ENCODE results near the gene RPRD2.
A peak's percentile ranks its signal among the peaks of the same experiment; 100 is the strongest.

The RPRD2 gene

GRCh38 chr1:150472601-150473200 is 108.8 kb downstream of the RPRD2 start:
- no peak for DNase-seq (ENCODE audit: low read depth in 2 of 2)

GRCh38 chr1:150473659-150474058 is 109.7 kb downstream of the RPRD2 start:
- DNase-seq (ENCODE audit: low read depth in 2 of 2), result no peak

- no peak for DNase-seq (ENCODE audit: low read depth in 2 of 2)
Observed at GRCh38 chr1:150474869-150475268, 110.9 kb downstream of the RPRD2 start.

GRCh38 chr1:150476754-150477153 is 112.8 kb downstream of the RPRD2 start:
- no peak for DNase-seq (ENCODE audit: low read depth in 2 of 2)

DNA sequence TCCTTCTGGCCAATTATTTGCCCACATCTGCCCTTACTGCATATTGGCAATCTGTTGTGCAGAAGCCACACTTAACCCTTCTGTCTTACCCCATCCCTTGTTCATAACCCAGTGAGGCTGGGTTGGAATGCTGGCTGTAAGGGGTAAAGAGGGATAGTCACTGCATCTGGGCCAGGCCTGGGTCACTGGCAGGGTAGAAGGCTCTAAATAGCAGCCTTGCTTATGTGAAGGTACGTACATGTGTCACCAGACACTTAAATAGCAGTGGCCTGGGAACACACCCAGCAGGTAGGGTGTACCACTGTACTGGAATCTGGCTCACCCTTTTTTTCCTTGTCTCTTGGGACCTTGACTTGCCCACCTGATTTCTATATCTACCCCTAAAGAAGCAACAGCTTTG is 113.4 kb downstream of the RPRD2 start:
- no peak for DNase-seq (ENCODE audit: low read depth in 2 of 2)

GRCh38 chr1:150477733-150478132 is 113.8 kb downstream of the RPRD2 start:
- no peak for DNase-seq (ENCODE audit: low read depth in 2 of 2)

- no peak for DNase-seq (ENCODE audit: low read depth in 2 of 2)
Observed at GRCh38 chr1:150479370-150479769, 115.4 kb downstream of the RPRD2 start.

GRCh38 chr1:150479927-150480352 is 116.0 kb downstream of the RPRD2 start:
- no peak for DNase-seq (ENCODE audit: low read depth in 2 of 2)

GRCh38 chr1:150484431-150484830 is 120.5 kb downstream of the RPRD2 start:
- DNase-seq (ENCODE audit: low read depth in 2 of 2), result no peak

- DNase-seq (ENCODE audit: low read depth in 2 of 2), result no peak
Observed at GRCh38 chr1:150484861-150485260, 120.9 kb downstream of the RPRD2 start.

DNA sequence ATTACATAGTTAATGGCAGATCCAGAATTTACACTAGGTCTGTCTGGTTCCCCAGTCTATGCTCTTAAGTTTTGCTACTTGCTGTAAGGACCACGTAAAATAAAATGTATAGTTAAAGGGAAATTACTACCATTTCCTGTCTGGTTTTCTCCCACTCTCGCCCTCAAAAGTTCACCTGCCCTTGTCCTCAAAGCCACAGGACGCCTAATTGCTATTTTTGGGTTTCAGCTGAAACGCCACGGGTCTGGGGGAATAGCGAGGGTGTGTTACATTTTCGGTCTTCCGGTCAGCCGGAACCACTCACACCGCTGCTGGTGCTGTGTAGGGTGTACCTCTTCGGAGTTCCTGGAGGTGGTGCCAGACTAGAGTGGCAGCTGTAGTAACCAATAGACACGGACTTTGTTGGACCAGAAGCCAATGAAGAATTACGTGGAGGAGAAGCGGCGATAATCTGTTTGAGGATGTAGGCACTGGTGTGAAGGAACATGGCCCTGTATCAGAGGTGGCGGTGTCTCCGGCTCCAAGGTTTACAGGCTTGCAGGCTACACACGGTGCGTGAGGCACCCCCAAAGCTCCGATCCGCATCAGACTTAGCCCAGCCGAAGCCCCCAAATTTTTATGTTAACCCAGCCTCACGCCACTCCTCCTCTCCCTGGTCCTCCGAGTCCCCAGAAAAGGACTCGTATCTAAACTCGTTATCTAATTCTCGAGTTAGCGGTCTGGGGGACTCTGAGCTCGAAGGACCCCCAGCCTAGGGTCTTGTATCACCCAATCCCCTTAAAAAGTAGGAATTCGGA is 123.2 kb downstream of the RPRD2 start, which contains the start of gene TARS2:
TSS of gene TARS2 (plus strand) at position 454 of the 797 bp plus-strand sequence. CDS start at position 486, 32 bp downstream.
- DNase-seq (ENCODE audit: low read depth in 2 of 2), result peak; percentile 90 to 92

DNA sequence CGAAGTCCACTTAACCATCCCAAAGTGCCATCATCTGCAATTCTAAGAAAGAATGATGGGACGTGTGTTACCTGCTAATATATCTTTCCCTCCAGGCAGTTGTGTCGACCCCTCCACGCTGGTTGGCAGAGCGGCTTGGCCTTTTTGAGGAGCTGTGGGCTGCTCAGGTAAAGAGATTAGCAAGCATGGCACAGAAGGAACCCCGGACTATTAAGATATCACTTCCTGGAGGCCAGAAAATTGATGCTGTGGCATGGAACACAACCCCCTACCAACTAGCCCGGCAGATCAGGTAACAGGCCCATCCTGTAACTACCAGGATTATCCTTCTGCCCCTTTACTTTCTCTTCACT is 123.8 kb downstream of the RPRD2 start:
- DNase-seq (ENCODE audit: low read depth in 2 of 2), result no peak

DNA sequence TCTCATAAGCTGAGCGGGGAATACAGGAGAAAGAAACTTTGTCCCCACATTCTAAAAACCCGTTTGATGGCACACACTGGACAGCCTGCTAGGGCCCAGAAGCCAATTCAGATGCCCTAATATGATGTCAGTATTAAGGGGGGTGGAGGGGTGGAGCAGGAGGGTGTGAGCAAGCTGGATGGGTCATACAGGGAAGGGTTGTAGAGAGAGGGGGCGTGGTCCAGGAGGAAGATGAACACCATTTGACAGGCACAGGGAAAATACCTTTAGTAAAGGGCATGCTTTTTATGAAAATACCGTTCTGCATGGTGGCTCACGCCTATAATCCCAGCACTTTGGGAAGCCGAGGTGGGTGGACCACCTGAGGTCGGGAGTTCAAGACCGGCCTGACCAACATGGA is 129.2 kb downstream of the RPRD2 start:
- DNase-seq (ENCODE audit: low read depth in 2 of 2), result no peak

DNA sequence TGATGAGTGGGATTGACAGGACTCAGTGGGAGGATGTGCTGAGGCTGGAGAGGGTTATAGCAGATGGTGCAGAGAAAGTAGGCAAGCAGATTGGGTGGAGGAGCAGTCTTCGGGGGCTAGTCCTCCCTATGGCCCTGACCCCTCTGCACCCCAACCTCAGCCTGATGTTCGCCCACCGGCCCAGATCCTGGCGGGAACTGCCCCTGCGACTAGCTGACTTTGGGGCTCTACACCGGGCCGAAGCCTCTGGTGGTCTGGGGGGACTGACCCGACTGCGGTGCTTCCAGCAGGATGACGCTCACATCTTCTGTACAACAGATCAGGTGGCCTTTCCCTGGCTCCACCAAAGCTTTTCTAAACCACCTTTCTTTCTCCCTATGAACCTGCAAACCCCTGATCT is 134.4 kb downstream of the RPRD2 start:
- no peak for DNase-seq (ENCODE audit: low read depth in 2 of 2)

- no peak for DNase-seq (ENCODE audit: low read depth in 2 of 2)
Observed at GRCh38 chr1:150505431-150505830, 141.5 kb downstream of the RPRD2 start.

- no peak for DNase-seq (ENCODE audit: low read depth in 2 of 2)
Observed at GRCh38 chr1:150507912-150508864, 144.2 kb downstream of the RPRD2 start, which contains the start of gene ECM1. ECM1 (plus strand) TSS chr1:150508109; CDS start chr1:150508210, 101 bp downstream.

DNA sequence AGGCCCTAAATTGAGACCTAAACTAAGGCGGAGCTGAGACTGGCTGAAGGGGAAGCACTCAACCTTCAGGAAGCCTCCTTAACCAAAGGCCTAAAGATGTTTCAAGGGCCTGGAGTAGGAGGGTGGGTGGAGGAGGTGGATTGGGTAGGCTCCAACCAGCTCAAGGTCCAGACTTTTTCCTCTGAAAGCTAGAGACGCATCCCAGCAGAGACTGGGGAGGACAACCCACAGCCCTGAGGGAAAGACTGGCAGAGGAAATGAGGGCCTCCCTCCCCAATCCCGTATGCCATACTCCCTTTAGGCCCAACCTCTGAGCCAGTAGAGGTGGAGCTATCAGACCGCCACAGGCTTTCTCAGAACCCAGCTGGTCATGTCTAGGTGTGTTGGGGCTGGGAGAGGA is 145.0 kb downstream of the RPRD2 start:
- DNase-seq (ENCODE audit: low read depth in 2 of 2), result no peak

DNA sequence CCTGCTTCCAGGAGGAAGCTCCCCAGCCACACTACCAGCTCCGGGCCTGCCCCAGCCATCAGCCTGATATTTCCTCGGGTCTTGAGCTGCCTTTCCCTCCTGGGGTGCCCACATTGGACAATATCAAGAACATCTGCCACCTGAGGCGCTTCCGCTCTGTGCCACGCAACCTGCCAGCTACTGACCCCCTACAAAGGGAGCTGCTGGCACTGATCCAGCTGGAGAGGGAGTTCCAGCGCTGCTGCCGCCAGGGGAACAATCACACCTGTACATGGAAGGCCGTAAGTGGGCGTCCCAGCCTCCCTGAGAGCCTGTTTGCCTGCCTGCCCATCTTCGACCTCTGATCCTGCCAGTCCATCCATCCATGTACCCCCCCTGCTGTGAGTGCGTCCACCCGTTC is 147.6 kb downstream of the RPRD2 start:
- no peak for DNase-seq (ENCODE audit: low read depth in 2 of 2)

- DNase-seq (ENCODE audit: low read depth in 2 of 2), result no peak
Observed at GRCh38 chr1:150511985-150512660, 148.2 kb downstream of the RPRD2 start.

GRCh38 chr1:150512846-150513245 is 148.9 kb downstream of the RPRD2 start:
- no peak for DNase-seq (ENCODE audit: low read depth in 2 of 2)

GRCh38 chr1:150513351-150513791 is 149.4 kb downstream of the RPRD2 start:
- no peak for DNase-seq (ENCODE audit: low read depth in 2 of 2)
